Measurements from ENCODE around the gene SATB2.

Gene SATB2

DNA sequence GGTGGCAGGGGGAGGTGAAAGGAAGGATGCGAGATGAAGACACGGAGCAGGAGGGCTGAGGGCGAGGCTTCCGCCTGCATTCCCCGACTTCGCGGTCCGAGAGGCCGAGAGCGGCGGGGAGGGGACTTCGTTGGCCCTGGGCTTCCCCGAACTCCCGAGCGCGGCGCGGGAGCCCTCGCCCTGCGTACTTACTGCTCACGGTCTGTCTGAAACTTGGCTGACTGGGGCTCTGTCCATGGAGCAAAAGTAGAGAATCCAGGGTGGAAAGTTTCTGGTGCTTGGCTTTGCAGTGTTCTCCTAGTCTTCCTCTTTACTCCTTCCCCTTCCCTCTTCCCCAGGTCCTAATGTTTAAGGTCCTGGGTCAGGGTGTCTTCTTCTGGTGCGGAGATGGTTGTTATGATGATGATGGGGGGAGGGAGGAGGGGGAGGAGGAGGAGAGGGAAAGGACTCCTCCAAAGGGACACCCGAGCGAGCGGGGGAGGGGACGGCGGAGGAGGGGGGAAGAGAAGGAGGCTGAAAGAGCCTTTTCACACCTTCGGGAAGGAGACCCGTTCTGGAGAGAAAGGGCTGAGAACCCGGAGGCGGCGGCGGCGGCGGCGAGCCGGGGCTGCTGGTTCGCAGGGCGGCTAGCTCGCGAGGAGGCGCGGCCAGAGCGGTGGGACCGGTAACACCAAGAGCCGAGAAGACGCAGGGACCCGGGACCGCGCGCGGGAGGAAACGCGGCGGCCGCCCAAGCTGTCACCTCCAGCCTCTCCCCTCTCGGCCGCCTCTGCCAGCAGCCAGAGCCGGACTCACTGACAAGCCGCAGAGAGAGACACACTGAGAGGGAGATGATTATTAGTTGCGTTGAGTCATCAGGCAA, at the start of gene SATB2:
Gene SATB2, minus strand, starts transcription at position 793 of the 862 bp plus-strand sequence. CDS start 1,902 bp downstream, outside the sequence.
- peak within 1 kb of the TSS; percentile 79 for H3K4me3 ChIP-seq
- DNase-seq (ENCODE audit: low spot score), result no peak
- peak within 1 kb of the TSS; percentile 74 to 83 for H3K27ac ChIP-seq
- TF ChIP-seq, protein P1, sequence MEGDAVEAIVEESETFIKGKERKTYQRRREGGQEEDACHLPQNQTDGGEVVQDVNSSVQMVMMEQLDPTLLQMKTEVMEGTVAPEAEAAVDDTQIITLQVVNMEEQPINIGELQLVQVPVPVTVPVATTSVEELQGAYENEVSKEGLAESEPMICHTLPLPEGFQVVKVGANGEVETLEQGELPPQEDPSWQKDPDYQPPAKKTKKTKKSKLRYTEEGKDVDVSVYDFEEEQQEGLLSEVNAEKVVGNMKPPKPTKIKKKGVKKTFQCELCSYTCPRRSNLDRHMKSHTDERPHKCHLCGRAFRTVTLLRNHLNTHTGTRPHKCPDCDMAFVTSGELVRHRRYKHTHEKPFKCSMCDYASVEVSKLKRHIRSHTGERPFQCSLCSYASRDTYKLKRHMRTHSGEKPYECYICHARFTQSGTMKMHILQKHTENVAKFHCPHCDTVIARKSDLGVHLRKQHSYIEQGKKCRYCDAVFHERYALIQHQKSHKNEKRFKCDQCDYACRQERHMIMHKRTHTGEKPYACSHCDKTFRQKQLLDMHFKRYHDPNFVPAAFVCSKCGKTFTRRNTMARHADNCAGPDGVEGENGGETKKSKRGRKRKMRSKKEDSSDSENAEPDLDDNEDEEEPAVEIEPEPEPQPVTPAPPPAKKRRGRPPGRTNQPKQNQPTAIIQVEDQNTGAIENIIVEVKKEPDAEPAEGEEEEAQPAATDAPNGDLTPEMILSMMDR (IDR thresholded peaks at IDR 0.05), result no peak

DNA sequence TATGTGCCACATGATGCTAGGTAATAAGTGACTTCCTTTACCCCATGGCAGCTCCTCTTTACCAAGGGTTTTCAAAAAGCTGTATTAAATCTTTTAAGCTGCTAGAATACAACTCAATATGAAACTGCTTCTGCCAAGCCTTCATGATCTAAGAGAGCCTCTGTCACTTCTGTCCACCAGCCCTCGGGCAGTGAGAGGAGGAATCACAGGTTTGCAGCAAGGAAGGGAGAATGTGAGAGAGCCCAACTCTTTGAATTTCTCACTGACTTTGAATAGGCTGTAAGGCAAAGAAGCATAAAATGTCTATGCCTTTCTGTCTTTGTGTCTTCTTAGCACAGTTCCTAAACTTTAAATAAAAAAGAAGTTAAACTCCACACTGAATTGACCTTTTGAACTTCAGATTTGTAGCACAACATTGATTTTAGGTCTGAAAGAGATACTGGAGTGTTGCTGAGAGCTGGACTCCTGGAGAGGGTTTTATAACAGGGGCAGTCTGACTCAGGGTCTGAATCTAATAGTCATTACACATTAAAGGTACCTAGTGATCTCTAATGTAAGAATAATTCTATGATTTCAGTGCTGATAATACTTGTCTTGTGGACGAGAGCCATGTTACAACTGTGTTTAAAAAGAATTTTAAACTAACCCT, 48.1 kb upstream of the SATB2 start:
- no peak overlapping the region for H3K4me3 ChIP-seq
- DNase-seq (ENCODE audit: low spot score), result no peak
- no peak overlapping the region for H3K27ac ChIP-seq
- TF ChIP-seq, protein P1 (IDR thresholded peaks at IDR 0.05), result no peak

GRCh38 chr2:199503148-199503547, 45.4 kb upstream of the SATB2 start:
- TF ChIP-seq, protein P1 (IDR thresholded peaks at IDR 0.05), result no peak
- no peak for DNase-seq (ENCODE audit: low spot score)
- no peak overlapping the region for H3K4me3 ChIP-seq
- H3K27ac ChIP-seq, result no peak overlapping the region

GRCh38 chr2:199499005-199499404, 41.3 kb upstream of the SATB2 start:
- H3K27ac ChIP-seq, result no peak overlapping the region
- TF ChIP-seq, protein P1 (IDR thresholded peaks at IDR 0.05), result no peak
- H3K4me3 ChIP-seq, result no peak overlapping the region
- no peak for DNase-seq (ENCODE audit: low spot score)

DNA sequence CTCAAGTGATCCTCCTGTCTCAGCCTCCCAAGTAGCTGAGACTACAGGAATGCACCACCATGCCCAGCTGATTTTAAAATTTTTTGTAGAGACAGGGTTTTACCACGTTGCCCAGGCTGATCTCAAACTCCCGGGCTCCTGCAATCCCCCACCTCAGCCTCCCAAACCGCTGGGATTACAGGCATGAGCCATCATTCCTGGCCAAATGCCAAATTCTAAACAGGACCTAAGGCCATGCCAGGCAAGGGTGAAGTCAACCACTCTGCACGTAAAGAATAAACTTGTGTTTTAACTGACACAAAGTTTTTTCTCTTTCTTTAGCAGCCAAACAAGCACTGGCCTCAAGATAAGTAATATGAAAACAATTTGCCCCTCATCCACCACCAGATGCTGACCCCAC, 37.4 kb upstream of the SATB2 start:
- no peak for DNase-seq (ENCODE audit: low spot score)
- TF ChIP-seq, protein P1 (IDR thresholded peaks at IDR 0.05), result no peak
- Histone ChIP-seq H3K4me3 (no peak overlapping the region), H3K27ac (no peak overlapping the region)

GRCh38 chr2:199490049-199490448, 32.3 kb upstream of the SATB2 start:
- TF ChIP-seq, protein P1 (IDR thresholded peaks at IDR 0.05), result no peak
- no peak for DNase-seq (ENCODE audit: low spot score)
- H3K4me3 ChIP-seq, result no peak overlapping the region
- no peak overlapping the region for H3K27ac ChIP-seq
